HG03064 (cell line): Measurements from ENCODE around the gene CEP131.
"Not testable (repeated sequence)": the region's sequence is repeated elsewhere in the genome, so short reads cannot be mapped to it uniquely, and the experiment has no call there.

Source experiments
- ATAC-seq: cut with Tn5 transposase; IDR thresholded peaks from one replicate; pipeline ENCODE4 v1.9.1; 2021; ENCODE audit warnings: low read depth; ENCODE audit not compliant: unreplicated experiment

CEP131 gene

DNA sequence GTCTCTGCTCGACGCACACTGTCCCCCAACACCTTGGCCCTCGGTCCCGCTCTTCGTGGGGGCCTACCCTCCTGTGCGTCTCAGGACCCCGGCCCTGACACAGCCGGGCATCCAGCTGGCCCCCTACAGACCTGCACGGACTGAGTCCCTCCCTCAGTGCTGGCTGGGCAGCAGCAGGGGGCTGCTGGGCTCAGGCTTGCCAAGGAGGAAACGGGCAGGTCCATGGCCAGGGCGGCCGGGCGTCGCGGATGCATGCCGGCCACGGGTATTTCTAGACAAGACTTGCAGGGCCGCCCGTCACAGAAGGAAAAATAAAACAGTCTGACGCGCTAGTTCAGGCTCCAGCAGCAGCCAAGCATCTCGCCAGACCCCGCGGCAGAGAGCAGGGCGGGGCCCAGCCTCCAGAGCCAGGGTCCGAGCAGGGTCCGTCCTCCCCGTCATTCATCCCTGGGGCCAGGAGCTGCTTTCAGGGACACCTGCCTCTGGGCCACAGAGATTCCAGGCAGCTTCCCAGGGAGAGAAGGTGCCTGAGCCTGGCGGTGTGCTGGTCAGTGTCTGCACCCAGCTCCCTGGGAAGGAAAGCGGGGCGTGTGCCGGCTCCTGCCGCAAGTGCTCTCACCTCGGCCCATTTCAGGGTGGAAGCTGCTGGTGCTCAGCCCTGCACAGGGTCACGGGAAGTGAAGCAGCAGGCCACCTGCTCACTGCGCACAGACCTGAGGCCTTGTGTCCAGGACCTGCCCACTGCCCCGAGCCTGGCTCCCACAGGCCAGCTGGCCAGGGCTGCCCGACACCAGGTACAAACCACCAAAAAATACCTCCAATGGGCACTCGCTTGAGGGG lies 64.7 kb downstream of the CEP131 start:
- no peak for ATAC-seq

DNA sequence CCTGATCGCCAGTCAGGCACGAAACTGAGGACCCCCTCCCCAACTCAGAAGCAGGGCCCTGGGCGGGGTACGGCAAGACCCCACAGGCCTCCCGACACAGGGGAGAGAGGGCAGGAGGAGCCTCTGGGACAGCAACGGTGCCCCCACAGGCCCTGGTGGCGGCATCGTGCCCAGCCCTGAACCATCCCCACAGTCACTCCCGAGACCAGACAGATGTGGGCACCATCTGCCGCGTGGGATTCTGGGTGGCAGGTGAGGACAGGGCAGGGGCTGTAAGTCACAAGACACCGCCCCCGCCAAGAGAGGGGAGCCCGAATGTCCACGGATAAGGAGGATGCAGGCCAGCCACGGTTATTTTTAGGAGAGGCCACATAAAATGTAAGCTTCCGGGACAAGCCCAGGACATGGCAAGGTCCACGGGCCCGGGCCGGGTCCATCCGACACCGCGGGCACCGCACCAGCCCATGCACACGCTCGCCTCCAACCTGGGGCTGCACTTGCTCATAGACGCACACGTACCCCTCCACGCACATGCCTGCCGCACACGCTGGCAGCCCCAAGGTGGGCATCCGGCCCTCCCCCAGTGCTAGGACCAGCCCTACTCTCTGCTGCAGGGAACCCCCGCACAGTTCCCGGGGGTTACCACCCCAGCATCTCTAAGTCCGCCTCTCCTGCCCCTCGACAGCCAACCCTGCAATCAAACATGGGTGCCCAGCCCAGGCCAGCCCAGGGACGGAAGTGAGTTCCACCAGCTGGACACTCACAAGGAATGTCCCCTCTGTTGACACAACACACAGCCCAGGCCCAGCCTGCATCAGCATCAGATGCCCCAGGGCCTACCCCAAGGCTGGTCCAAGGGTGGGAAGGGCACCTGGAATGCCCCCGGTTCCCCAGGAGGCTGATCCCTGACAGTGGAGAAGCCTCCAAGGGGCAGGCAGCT lies 65.6 kb downstream of the CEP131 start:
- no peak for ATAC-seq

- no peak for ATAC-seq
These were observed 67.8 kb downstream of the CEP131 start for GRCh38 chr17:81154961-81155360.

DNA sequence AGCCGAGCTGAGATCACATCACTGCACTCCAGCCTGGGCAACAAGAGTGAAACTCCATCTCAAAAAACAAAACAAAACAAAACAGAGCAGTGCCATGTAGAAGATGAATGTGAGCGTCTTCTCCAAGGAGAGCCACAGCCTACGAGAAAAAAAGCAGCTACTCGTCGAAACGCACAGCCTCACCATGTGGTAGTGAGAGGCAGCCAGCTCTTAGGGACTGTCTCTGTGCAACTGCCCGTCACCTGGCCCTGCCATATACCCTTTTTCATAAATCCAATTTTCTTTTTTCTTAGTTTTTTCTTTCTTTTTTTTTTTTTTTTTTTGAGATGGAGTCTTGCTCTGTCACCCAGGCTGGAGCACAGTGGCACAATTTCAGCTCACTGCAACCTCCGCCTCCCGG lies 68.7 kb downstream of the CEP131 start:
- ATAC-seq, result not testable (repeated sequence)

- no peak for ATAC-seq
These were observed 69.4 kb downstream of the CEP131 start for GRCh38 chr17:81153340-81153803.

DNA sequence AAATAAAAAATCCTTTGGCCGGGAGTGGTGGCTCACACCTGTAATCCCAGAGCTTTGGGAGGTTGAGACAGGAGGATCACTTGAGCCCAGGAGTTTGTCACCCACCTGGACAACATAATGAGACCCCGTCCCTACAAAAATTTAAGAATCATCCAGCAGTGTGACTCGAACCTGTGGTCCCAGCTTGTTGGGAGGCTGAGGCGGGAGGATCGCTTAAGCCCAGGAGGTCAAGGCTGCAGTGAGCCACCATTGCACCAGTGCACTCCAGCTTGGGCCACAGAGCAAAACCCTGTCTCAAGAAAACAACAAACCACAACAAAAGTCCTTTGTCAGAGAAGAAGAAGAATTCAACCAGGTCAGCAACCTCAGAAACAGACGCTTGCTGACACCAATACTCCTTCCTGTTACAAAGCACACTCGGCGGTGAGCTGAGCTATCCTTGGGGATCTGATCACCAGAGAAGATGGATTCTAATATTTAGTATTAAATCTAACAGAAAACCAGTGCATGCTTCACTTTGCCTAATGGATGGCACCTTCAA lies 70.4 kb downstream of the CEP131 start:
- no peak for ATAC-seq

- no peak for ATAC-seq
These were observed 71.5 kb downstream of the CEP131 start for GRCh38 chr17:81151278-81151677.

GRCh38 chr17:81150377-81151077 lies 72.2 kb downstream of the CEP131 start:
- no peak for ATAC-seq

DNA sequence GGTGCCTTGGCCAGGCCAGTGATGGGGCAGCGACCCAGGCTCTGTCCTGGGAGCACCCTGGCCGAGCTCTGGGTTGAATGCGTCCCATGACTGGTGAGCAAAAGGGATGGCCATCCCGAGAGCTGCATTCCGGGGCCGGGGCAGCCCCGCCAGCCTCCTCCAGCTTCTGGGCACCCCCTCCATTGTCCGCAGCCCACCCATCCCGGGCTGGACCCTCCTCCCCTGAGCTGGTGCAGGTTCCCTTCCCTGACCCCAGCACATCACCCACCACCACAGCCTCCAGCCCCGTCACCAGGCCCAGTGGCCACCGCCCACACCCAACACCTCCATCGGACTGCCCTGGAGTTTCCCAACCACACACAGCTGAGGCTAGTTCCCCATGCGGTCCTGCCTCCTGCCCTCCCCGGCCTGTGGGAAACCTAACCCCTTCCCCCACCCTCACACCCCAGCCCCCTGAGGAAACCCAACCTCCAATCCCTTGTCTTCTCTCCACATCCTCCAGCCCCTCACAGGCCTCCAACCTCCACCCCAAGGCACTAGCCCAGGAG lies 73.7 kb downstream of the CEP131 start:
- ATAC-seq, result no peak

GRCh38 chr17:81148571-81148970 lies 74.2 kb downstream of the CEP131 start:
- ATAC-seq, result no peak

- no peak for ATAC-seq
These were observed 75.1 kb downstream of the CEP131 start for GRCh38 chr17:81147701-81148100.

GRCh38 chr17:81146208-81146607 lies 76.6 kb downstream of the CEP131 start:
- ATAC-seq, result not testable (repeated sequence)

DNA sequence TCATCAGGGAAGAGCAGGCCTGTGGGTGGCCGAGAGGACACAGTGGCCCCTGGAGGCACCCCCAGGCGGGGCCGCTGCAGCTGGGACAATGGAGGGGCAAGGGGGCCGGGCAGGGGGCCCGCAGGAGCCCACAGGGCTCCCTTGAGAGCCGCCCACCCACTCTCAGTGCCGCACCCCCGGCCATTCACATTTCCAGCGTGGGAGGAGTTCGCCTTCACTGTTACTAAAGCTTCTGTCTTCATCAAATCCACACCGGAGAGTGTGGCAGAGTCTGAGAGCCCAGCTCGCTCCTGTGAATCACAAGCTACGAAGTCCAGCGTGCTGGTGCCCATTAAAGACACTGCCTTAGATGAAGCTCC lies 78.4 kb downstream of the CEP131 start:
- ATAC-seq, result no peak

- ATAC-seq, result no peak
These were observed 78.9 kb downstream of the CEP131 start for GRCh38 chr17:81143717-81144422.

- no peak for ATAC-seq
These were observed 79.6 kb downstream of the CEP131 start for GRCh38 chr17:81143200-81143527.

- no peak for ATAC-seq
These were observed 80.2 kb downstream of the CEP131 start for GRCh38 chr17:81142301-81143199.

- no peak for ATAC-seq
These were observed 82.1 kb downstream of the CEP131 start for GRCh38 chr17:81140695-81141094.

GRCh38 chr17:81140018-81140417 lies 82.7 kb downstream of the CEP131 start:
- ATAC-seq, result no peak
